WTC11 (cell line): ENCODE results near the gene TFCP2.

Source experiments
- TF ChIP-seq, protein P1 (sequence below): sonication (generic); formaldehyde crosslinking; IDR thresholded peaks from 2 replicates; pipeline ENCODE4 v1.8.1; 2023; ENCODE audit warnings: mild to moderate bottlenecking, missing genetic modification reagents, moderate library complexity
- TF ChIP-seq, protein P2 (sequence below): fragments of 200-600 bp; IDR thresholded peaks from 2 replicates; pipeline ENCODE4 v1.8.0; 2022; ENCODE audit warnings: antibody characterized with exemption

GRCh38 chr12:51077930-51078329 lies 95.0 kb downstream of the TFCP2 start:
- TF ChIP-seq, protein P1, sequence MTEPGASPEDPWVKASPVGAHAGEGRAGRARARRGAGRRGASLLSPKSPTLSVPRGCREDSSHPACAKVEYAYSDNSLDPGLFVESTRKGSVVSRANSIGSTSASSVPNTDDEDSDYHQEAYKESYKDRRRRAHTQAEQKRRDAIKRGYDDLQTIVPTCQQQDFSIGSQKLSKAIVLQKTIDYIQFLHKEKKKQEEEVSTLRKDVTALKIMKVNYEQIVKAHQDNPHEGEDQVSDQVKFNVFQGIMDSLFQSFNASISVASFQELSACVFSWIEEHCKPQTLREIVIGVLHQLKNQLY (CRISPR knock-in tag) = no peak
- TF ChIP-seq, protein P2, sequence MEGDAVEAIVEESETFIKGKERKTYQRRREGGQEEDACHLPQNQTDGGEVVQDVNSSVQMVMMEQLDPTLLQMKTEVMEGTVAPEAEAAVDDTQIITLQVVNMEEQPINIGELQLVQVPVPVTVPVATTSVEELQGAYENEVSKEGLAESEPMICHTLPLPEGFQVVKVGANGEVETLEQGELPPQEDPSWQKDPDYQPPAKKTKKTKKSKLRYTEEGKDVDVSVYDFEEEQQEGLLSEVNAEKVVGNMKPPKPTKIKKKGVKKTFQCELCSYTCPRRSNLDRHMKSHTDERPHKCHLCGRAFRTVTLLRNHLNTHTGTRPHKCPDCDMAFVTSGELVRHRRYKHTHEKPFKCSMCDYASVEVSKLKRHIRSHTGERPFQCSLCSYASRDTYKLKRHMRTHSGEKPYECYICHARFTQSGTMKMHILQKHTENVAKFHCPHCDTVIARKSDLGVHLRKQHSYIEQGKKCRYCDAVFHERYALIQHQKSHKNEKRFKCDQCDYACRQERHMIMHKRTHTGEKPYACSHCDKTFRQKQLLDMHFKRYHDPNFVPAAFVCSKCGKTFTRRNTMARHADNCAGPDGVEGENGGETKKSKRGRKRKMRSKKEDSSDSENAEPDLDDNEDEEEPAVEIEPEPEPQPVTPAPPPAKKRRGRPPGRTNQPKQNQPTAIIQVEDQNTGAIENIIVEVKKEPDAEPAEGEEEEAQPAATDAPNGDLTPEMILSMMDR = no peak
